HEK293T (cell line): Measurements from ENCODE around the gene ZNF184.

ENCODE experiments used
- CTCF ChIA-PET: fragments of 350-600 bp; formaldehyde crosslinking; extraction: SDS; loops from one replicate; lab custom pipeline; 2021; ENCODE audit warnings: antibody characterized with exemption, inconsistent platforms; lab: Yijun Ruan, JAX
- POLR2A ChIA-PET: fragments of 350-600 bp; formaldehyde crosslinking; extraction: SDS; loops from one replicate; lab custom pipeline; 2020; ENCODE audit warnings: antibody characterized with exemption, inconsistent platforms; lab: Yijun Ruan, JAX
- DNase-seq: peaks from one replicate; pipeline ENCODE4 v3.0.0; 2012; ENCODE audit warnings: mixed read lengths; ENCODE audit errors: extremely low spot score
- ARNT ChIP-seq: fragments of 450-650 bp; IDR thresholded peaks from 2 replicates; pipeline ENCODE4 v1.6.1; 2017; ENCODE audit warnings: mild to moderate bottlenecking
- BHLHE40 ChIP-seq: fragments of 450-650 bp; IDR thresholded peaks from 2 replicates; pipeline ENCODE4 v1.6.1; 2016; ENCODE audit warnings: mild to moderate bottlenecking, moderate library complexity, borderline replicate concordance
- CTBP1 ChIP-seq: fragments of 450-650 bp; IDR thresholded peaks from 2 replicates; pipeline ENCODE4 v1.6.1; 2016; ENCODE audit warnings: borderline replicate concordance
- ELF4 ChIP-seq: fragments of 450-650 bp; IDR thresholded peaks from 2 replicates; pipeline ENCODE4 v1.6.1; 2017; ENCODE audit warnings: antibody characterized with exemption
- FOXA1 ChIP-seq: fragments of 450-650 bp; IDR thresholded peaks from 2 replicates; pipeline ENCODE4 v1.6.1; 2016; ENCODE audit warnings: mild to moderate bottlenecking
- FOXK2 ChIP-seq: fragments of 450-650 bp; IDR thresholded peaks from 2 replicates; pipeline ENCODE4 v1.6.1; 2016; ENCODE audit warnings: mild to moderate bottlenecking
- FOXM1 ChIP-seq: fragments of 450-650 bp; IDR thresholded peaks from 2 replicates; pipeline ENCODE4 v1.6.1; 2017; ENCODE audit warnings: mild to moderate bottlenecking, borderline replicate concordance
- HDGF ChIP-seq: fragments of 450-650 bp; IDR thresholded peaks from 2 replicates; pipeline ENCODE4 v1.6.1; 2017; ENCODE audit warnings: antibody characterized with exemption, borderline replicate concordance
- L3MBTL2 ChIP-seq: fragments of 450-650 bp; conservative IDR thresholded peaks from 2 replicates; pipeline ENCODE4 v1.6.1; 2016; ENCODE audit warnings: mild to moderate bottlenecking
- LEF1 ChIP-seq: fragments of 450-650 bp; IDR thresholded peaks from 2 replicates; pipeline ENCODE4 v1.6.1; 2017; ENCODE audit warnings: mild to moderate bottlenecking, borderline replicate concordance
- NFRKB ChIP-seq: fragments of 450-650 bp; IDR thresholded peaks from 2 replicates; pipeline ENCODE4 v1.6.1; 2016; ENCODE audit warnings: mild to moderate bottlenecking, moderate library complexity
- SP1 ChIP-seq: fragments of 450-650 bp; IDR thresholded peaks from 2 replicates; pipeline ENCODE4 v1.6.1; 2017
- SUZ12 ChIP-seq: fragments of 450-650 bp; IDR thresholded peaks from 2 replicates; pipeline ENCODE4 v1.6.1; 2016; ENCODE audit warnings: mild to moderate bottlenecking
- TARDBP ChIP-seq: fragments of 450-650 bp; IDR thresholded peaks from 2 replicates; pipeline ENCODE4 v1.6.1; 2016
- ZNF384 ChIP-seq: fragments of 450-650 bp; IDR thresholded peaks from 2 replicates; pipeline ENCODE4 v1.6.1; 2016
- TF ChIP-seq, protein P1 (sequence below): fragments of 450-650 bp; IDR thresholded peaks from 2 replicates; pipeline ENCODE4 v1.6.1; 2016

The ZNF184 gene

DNA sequence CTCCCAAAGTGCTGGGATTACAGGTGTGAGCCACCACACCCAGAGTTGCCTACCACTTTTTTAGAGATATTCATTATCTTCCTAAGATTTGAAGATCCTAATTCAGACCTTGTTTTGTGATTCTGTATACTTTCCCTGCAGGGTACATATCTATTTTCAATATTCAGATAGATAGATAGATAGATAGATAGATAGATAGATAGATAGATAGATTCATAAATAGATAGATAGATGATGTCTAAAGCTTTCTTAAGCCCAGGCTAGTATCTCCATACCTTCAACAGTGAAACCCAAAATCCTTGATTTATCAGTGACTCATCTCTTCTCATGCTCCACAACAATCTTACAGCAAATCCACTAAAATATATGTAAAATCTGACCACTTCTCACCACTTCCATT is 53.5 kb downstream of the ZNF184 start:
- no peak for TF ChIP-seq TARDBP
- TF ChIP-seq FOXK2 = no peak
- TF ChIP-seq ZNF384 = no peak
- no peak for TF ChIP-seq LEF1
- TF ChIP-seq NFRKB = no peak
- TF ChIP-seq ELF4 = no peak
- TF ChIP-seq SP1 = no peak
- TF ChIP-seq ARNT = no peak
- TF ChIP-seq BHLHE40 = no peak
- no peak for TF ChIP-seq CTBP1
- TF ChIP-seq, protein P1, sequence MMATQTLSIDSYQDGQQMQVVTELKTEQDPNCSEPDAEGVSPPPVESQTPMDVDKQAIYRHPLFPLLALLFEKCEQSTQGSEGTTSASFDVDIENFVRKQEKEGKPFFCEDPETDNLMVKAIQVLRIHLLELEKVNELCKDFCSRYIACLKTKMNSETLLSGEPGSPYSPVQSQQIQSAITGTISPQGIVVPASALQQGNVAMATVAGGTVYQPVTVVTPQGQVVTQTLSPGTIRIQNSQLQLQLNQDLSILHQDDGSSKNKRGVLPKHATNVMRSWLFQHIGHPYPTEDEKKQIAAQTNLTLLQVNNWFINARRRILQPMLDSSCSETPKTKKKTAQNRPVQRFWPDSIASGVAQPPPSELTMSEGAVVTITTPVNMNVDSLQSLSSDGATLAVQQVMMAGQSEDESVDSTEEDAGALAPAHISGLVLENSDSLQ = no peak
- TF ChIP-seq HDGF = no peak
- no peak for TF ChIP-seq FOXM1
- no peak for TF ChIP-seq FOXA1
- POLR2A ChIA-PET = no interaction called here
- DNase-seq = no peak
- CTCF ChIA-PET = no interaction called here

DNA sequence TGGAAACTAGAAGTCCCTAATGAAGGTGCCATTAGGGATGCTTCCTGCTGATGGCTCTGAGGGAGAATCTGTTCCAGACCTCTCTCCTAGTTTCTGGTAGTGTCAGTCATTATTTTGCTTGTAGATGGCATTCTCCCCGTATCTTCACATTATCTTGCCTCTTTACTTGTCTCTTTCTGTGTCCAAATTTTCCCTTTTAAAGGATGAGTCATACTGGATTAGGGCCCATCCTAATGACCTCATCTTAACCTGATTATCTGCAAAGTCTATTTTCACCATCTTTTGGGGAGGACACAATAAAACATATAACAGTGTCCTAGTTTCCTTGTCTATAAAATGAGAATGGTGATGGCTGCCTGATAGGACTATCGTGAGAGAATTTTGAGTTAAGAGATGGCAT is 57.0 kb downstream of the ZNF184 start:
- no peak for DNase-seq
- CTCF ChIA-PET = no interaction called here
- TF ChIP-seq FOXK2 = no peak
- TF ChIP-seq L3MBTL2 = no peak
- no peak for TF ChIP-seq ZNF384
- no peak for TF ChIP-seq TARDBP
- no peak for TF ChIP-seq FOXA1
- TF ChIP-seq ELF4 = no peak
- no peak for TF ChIP-seq SP1
- TF ChIP-seq LEF1 = no peak
- TF ChIP-seq, protein P1 = no peak
- TF ChIP-seq ARNT = no peak
- no peak for TF ChIP-seq FOXM1
- TF ChIP-seq CTBP1 = no peak
- TF ChIP-seq SUZ12 = no peak
- no peak for TF ChIP-seq NFRKB
- no peak for TF ChIP-seq HDGF
- TF ChIP-seq BHLHE40 = no peak
- POLR2A ChIA-PET = no interaction called here

DNA sequence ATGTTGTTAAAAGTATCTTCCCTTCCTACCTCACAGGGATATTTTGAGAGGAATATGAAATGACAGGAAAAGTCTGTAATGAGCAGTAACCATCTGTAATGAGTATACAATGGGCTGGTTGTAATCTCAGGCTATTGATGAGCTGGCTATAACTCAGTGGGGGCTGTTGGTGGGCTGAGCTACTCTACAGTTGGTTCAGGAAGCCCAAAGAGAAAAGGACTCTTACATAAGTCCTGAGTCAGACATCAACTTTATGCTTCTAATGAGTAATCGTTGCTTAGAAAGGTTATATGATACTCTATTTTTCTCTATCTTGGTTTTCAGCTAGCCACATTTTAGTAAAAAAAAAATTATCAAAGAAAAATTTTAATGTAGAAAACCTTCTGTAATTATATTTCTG is 57.9 kb downstream of the ZNF184 start:
- ChIA-PET POLR2A (no interaction called here), CTCF (no interaction called here)
- no peak for DNase-seq
- TF ChIP-seq HDGF (no peak), SUZ12 (no peak), TARDBP (no peak), ELF4 (no peak), FOXA1 (no peak), SP1 (no peak), CTBP1 (no peak), ARNT (no peak), LEF1 (no peak), BHLHE40 (no peak), FOXM1 (no peak), L3MBTL2 (no peak), FOXK2 (no peak), ZNF384 (no peak), NFRKB (no peak)
- TF ChIP-seq, protein P1 = no peak

GRCh38 chr6:27414300-27414699 is 58.6 kb downstream of the ZNF184 start:
- no peak for DNase-seq
- CTCF ChIA-PET = no interaction called here
- POLR2A ChIA-PET = no interaction called here
- TF ChIP-seq TARDBP = no peak
- TF ChIP-seq L3MBTL2 = no peak
- TF ChIP-seq SP1 = no peak
- no peak for TF ChIP-seq ELF4
- no peak for TF ChIP-seq CTBP1
- no peak for TF ChIP-seq FOXK2
- TF ChIP-seq, protein P1 = no peak
- no peak for TF ChIP-seq FOXA1
- TF ChIP-seq HDGF = no peak
- TF ChIP-seq NFRKB = no peak
- TF ChIP-seq ZNF384 = no peak
- no peak for TF ChIP-seq FOXM1

DNA sequence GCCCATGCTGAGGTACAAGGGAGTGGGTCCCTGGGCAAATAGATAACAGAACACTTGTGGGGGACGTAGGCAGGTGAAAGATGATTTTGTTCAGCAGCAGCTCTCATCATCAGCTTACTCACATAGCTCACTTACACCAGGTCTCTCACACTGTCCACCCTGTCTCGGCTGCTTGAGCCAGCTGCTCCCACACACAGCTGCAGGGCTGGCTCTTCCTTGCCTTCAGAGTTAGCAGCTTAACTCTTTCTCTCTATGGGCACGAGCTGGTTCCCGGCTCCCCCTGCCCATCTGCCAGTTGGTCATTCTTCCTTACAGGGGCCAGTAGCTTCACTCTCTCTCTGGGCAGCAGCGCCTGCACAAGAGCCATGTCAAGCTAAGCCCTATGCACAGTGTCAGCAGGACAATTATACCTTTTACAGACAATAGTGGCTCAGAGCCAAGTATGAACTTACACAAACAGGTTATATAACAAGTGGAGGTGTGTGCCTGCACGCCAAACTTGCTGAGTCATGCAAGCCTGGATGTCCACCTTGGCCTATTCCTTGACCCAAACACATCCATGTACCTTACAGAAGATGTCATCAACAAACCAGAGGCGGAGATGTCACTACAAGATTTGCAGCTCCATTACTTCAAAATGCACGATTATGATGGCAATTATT is 65.6 kb downstream of the ZNF184 start:
- no peak for DNase-seq
- TF ChIP-seq L3MBTL2 (no peak), ARNT (no peak), SP1 (no peak), FOXM1 (no peak), BHLHE40 (no peak), LEF1 (no peak), ZNF384 (no peak), NFRKB (no peak), TARDBP (no peak)
- TF ChIP-seq, protein P1 = no peak
- CTCF ChIA-PET = no interaction called here
- POLR2A ChIA-PET = no interaction called here
